ENCODE results near the gene MTNR1B. TPM values are rescaled to one million over a fixed set of nuclear protein-coding genes. Genes with fewer than 3 reads are reported as not detected.

Gene MTNR1B
- total and polyA plus RNA-seq, 2 donors (not counting 1 experiment from before 2014, with no cell fraction given) = not detected

- Histone ChIP-seq H3K79me2 (ENCODE audit: control insufficient read depth, insufficient read depth, low read length) (no peaks in the 10 kb centered on the region), H3K27me3 (replicated peaks in 1 of 4; ENCODE audit: control extremely low read depth in 1 of 4, control insufficient read depth in 3 of 4, insufficient read depth in 4 of 4, low read length in 3 of 4) (no peaks in the 10 kb centered on the region), H3K27ac (ENCODE audit: low read length in 2 of 2) (no peak overlapping the region), H3K4me3 (ENCODE audit: control extremely low read depth in 1 of 5, extremely low read depth in 1 of 5, insufficient read depth in 1 of 5, low read depth in 2 of 5, low read length in 4 of 5) (no peak overlapping the region), H2AFZ (ENCODE audit: insufficient read depth, low read depth, low read length, poor library complexity, severe bottlenecking) (no peak overlapping the region), H4K20me1 (ENCODE audit: control insufficient read depth, insufficient read depth, low read length, poor library complexity, severe bottlenecking) (no peaks in the 10 kb centered on the region), H3K4me2 (replicated peaks; ENCODE audit: low read depth, low read length, poor library complexity, severe bottlenecking) (no peak overlapping the region), H3K36me3 (replicated peaks in 1 of 2; ENCODE audit: control extremely low read depth in 1 of 2, control insufficient read depth in 1 of 2, extremely low read depth in 1 of 2, insufficient read depth in 2 of 2, low read length in 1 of 2) (no peaks in the 10 kb centered on the region), H3K9me3 (ENCODE audit: control extremely low read depth in 1 of 3, control insufficient read depth in 2 of 3, insufficient read depth in 1 of 3, low read length in 2 of 3) (no peaks in the 10 kb centered on the region), H3K4me1 (ENCODE audit: control insufficient read depth in 2 of 2, insufficient read depth in 2 of 2, low read length in 2 of 2) (no peaks in the 10 kb centered on the region), H3K9ac (ENCODE audit: low read length) (no peak overlapping the region)
- Mint-ChIP-seq H3K27ac (no peak overlapping the region), H3K27me3 (peaks cover 11% of the 10 kb centered on the region), H3K4me3 (no peak overlapping the region), H3K4me1 (no peaks in the 10 kb centered on the region), H3K9me3 (ENCODE audit: insufficient read depth) (no peaks in the 10 kb centered on the region)
- ChIA-PET POLR2A (no interaction called here), CTCF (no interaction called here)
- DNase-seq (no peak), ATAC-seq (ENCODE audit: low read depth) (no peak)
- WGBS (ENCODE audit: insufficient coverage) = 40% methylated on average over 1 of the region's 1 CpG
- intact Hi-C loops (cut with micrococcal nuclease) = no loop called here
- TF ChIP-seq EZH2 (IDR thresholded peaks at IDR 0.05; ENCODE audit: borderline replicate concordance, insufficient read depth, low read depth, low read length, poor library complexity, severe bottlenecking) = no peak
- no peak for TF ChIP-seq CTCF (IDR thresholded peaks at IDR 0.05)
These were observed 54.9 kb downstream of the MTNR1B start for GRCh38 chr11:93024369-93024768.

GRCh38 chr11:93025558-93026255 is 56.3 kb downstream of the MTNR1B start:
- CTCF ChIA-PET = no interaction called here
- 83% methylated on average over 1 of the region's 3 CpGs for WGBS (ENCODE audit: insufficient coverage)
- Histone ChIP-seq H4K20me1 (ENCODE audit: control insufficient read depth, insufficient read depth, low read length, poor library complexity, severe bottlenecking) (no peaks in the 10 kb centered on the region), H3K27ac (ENCODE audit: low read length in 2 of 2) (no peak overlapping the region), H3K36me3 (replicated peaks in 1 of 2; ENCODE audit: control extremely low read depth in 1 of 2, control insufficient read depth in 1 of 2, extremely low read depth in 1 of 2, insufficient read depth in 2 of 2, low read length in 1 of 2) (no peaks in the 10 kb centered on the region), H3K4me3 (ENCODE audit: control extremely low read depth in 1 of 5, extremely low read depth in 1 of 5, insufficient read depth in 1 of 5, low read depth in 2 of 5, low read length in 4 of 5) (no peak overlapping the region), H3K27me3 (replicated peaks in 1 of 4; ENCODE audit: control extremely low read depth in 1 of 4, control insufficient read depth in 3 of 4, insufficient read depth in 4 of 4, low read length in 3 of 4) (no peaks in the 10 kb centered on the region), H3K4me1 (ENCODE audit: control insufficient read depth in 2 of 2, insufficient read depth in 2 of 2, low read length in 2 of 2) (no peaks in the 10 kb centered on the region), H2AFZ (ENCODE audit: insufficient read depth, low read depth, low read length, poor library complexity, severe bottlenecking) (no peak overlapping the region), H3K9me3 (ENCODE audit: control extremely low read depth in 1 of 3, control insufficient read depth in 2 of 3, insufficient read depth in 1 of 3, low read length in 2 of 3) (no peaks in the 10 kb centered on the region), H3K79me2 (ENCODE audit: control insufficient read depth, insufficient read depth, low read length) (no peaks in the 10 kb centered on the region), H3K9ac (ENCODE audit: low read length) (no peak overlapping the region), H3K4me2 (replicated peaks; ENCODE audit: low read depth, low read length, poor library complexity, severe bottlenecking) (no peak overlapping the region)
- ATAC-seq (ENCODE audit: low read depth) = no peak
- Mint-ChIP-seq H3K9me3 (ENCODE audit: insufficient read depth) (no peaks in the 10 kb centered on the region), H3K4me1 (no peaks in the 10 kb centered on the region), H3K27me3 (peaks cover 4% of the 10 kb centered on the region), H3K27ac (no peak overlapping the region), H3K4me3 (no peak overlapping the region)
- TF ChIP-seq EZH2 (IDR thresholded peaks at IDR 0.05; ENCODE audit: borderline replicate concordance, insufficient read depth, low read depth, low read length, poor library complexity, severe bottlenecking) = no peak
- no peak for TF ChIP-seq CTCF (IDR thresholded peaks at IDR 0.05)
- POLR2A ChIA-PET = no interaction called here
- no peak for DNase-seq
- intact Hi-C loops (cut with micrococcal nuclease) = no loop called here

All from B cell (primary cell).